CD14-positive monocyte (primary cell): Measurements from ENCODE around the gene FUT1. TPM values are rescaled to one million over a fixed set of nuclear protein-coding genes. Genes with fewer than 3 reads are reported as not detected.
"Not testable (repeated sequence)": the region's sequence is repeated elsewhere in the genome, so short reads cannot be mapped to it uniquely, and the experiment has no call there.

Experiments used
- DNase-seq, 3 donors: peaks; one replicate each; pipeline ENCODE4 v3.0.0-alpha.2; 2011 to 2022
- H2AFZ ChIP-seq: 2 replicates; pipeline ENCODE4 v1.6.0; 2012; ENCODE audit warnings: mild to moderate bottlenecking, low read depth, low read length, inconsistent platforms; ENCODE audit not compliant: insufficient read depth, poor library complexity, severe bottlenecking
- H3K27ac ChIP-seq, 2 donors: 1 replicate in 1 of 2; 2 replicates in 1 of 2; pipeline ENCODE4 v1.5.1; 2012 to 2013; ENCODE audit warnings: low read length in 2 of 2, control low read depth in 1 of 2, inconsistent platforms in 1 of 2, low read depth in 1 of 2, mild to moderate bottlenecking in 1 of 2
- H3K27me3 ChIP-seq, 2 donors: one replicate each; pipeline versions ENCODE4 v1.6.0 to v1.6.1; 2011 to 2013; ENCODE audit warnings: low read length in 2 of 2; ENCODE audit not compliant: control insufficient read depth in 2 of 2, insufficient read depth in 2 of 2
- H3K36me3 ChIP-seq, 2 donors: replicated peaks in 1 of 2; 1 replicate in 1 of 2; 2 replicates in 1 of 2; pipeline versions ENCODE4 v1.5.1 to v1.6.1; 2012 to 2013; ENCODE audit warnings: low read length in 2 of 2, control low read depth in 1 of 2, inconsistent platforms in 1 of 2, mild to moderate bottlenecking in 1 of 2; ENCODE audit not compliant: insufficient read depth in 2 of 2, control insufficient read depth in 1 of 2
- H3K4me1 ChIP-seq, 2 donors: 1 replicate in 1 of 2; 2 replicates in 1 of 2; pipeline versions ENCODE4 v1.5.1 to v1.6.1; 2012 to 2013; ENCODE audit warnings: low read length in 2 of 2, control low read depth in 1 of 2, inconsistent platforms in 1 of 2, mild to moderate bottlenecking in 1 of 2, moderate library complexity in 1 of 2; ENCODE audit not compliant: insufficient read depth in 2 of 2, control insufficient read depth in 1 of 2
- H3K4me2 ChIP-seq: replicated peaks from 2 replicates; pipeline ENCODE3; 2012; ENCODE audit warnings: low read length, moderate library complexity, mild to moderate bottlenecking; ENCODE audit not compliant: poor library complexity, severe bottlenecking; ENCODE audit errors: extremely low read depth
- H3K4me3 ChIP-seq, 3 experiments: fragments of 200-600 bp in 1 of 3; sonication (generic) in 1 of 3; replicated peaks in 1 of 3; 1 replicate in 2 of 3; 2 replicates in 1 of 3; pipeline ENCODE4 v1.5.1; 2011 to 2013; ENCODE audit warnings: low read length in 3 of 3, mild to moderate bottlenecking in 3 of 3, control low read depth in 2 of 3, low read depth in 2 of 3, inconsistent platforms in 1 of 3, moderate library complexity in 1 of 3
- H3K79me2 ChIP-seq: 2 replicates; pipeline ENCODE4 v1.6.0; 2012; ENCODE audit warnings: mild to moderate bottlenecking, control low read depth, inconsistent platforms, low read length, moderate library complexity; ENCODE audit not compliant: insufficient read depth
- H3K9ac ChIP-seq: 2 replicates; pipeline ENCODE4 v1.6.0; 2017; ENCODE audit warnings: low read length, mild to moderate bottlenecking; ENCODE audit not compliant: insufficient read depth, poor library complexity, severe bottlenecking
- H3K9me3 ChIP-seq, 2 donors: replicated peaks in 1 of 2; 1 replicate in 1 of 2; 2 replicates in 1 of 2; pipeline versions ENCODE4 v1.5.1 to v1.6.1; 2012 to 2013; ENCODE audit warnings: low read length in 2 of 2, control low read depth in 1 of 2; ENCODE audit not compliant: control insufficient read depth in 1 of 2, insufficient read depth in 1 of 2
- H4K20me1 ChIP-seq: 2 replicates; pipeline ENCODE4 v1.6.0; 2012; ENCODE audit warnings: mild to moderate bottlenecking, low read length, control low read depth, moderate library complexity; ENCODE audit not compliant: insufficient read depth
- H3K27ac Mint-ChIP-seq, 7 donors: one replicate each; pipeline ENCODE4 v1.8.0; 2020; ENCODE audit warnings: mild to moderate bottlenecking in 7 of 7, mixed read lengths in 7 of 7, moderate library complexity in 6 of 7, inconsistent platforms in 2 of 7
- H3K27me3 Mint-ChIP-seq, 3 donors: one replicate each; pipeline ENCODE4 v1.8.0; 2021 to 2022; ENCODE audit warnings: low read depth in 3 of 3, mild to moderate bottlenecking in 3 of 3, mixed read lengths in 3 of 3, moderate library complexity in 3 of 3, inconsistent platforms in 1 of 3
- H3K36me3 Mint-ChIP-seq, 2 donors: one replicate each; pipeline ENCODE4 v1.8.0; 2020; ENCODE audit warnings: mixed read lengths in 2 of 2, inconsistent platforms in 1 of 2, mild to moderate bottlenecking in 1 of 2
- H3K4me1 Mint-ChIP-seq: one replicate; pipeline ENCODE4 v1.8.0; 2020; ENCODE audit warnings: mild to moderate bottlenecking, mixed read lengths
- H3K4me3 Mint-ChIP-seq, 2 donors: one replicate each; pipeline ENCODE4 v1.8.0; 2020; ENCODE audit warnings: mild to moderate bottlenecking in 2 of 2, mixed read lengths in 2 of 2, moderate library complexity in 1 of 2
- H3K9me3 Mint-ChIP-seq, 7 donors: one replicate each; pipeline ENCODE4 v1.8.0; 2020 to 2022; ENCODE audit warnings: mixed read lengths in 7 of 7, mild to moderate bottlenecking in 6 of 7, moderate library complexity in 6 of 7, inconsistent platforms in 2 of 7
- WGBS: methylation state at CpG from one replicate; pipeline ENCODE4 v1.1.5; 2013; ENCODE audit warnings: missing lambda C conversion rate; ENCODE audit not compliant: insufficient coverage; 5-methylcytosine and 5-hydroxymethylcytosine counted together
- intact Hi-C, 2 donors: fragments of 100-400 bp; cut with micrococcal nuclease; formaldehyde crosslinking; loops; one replicate each; pipeline versions ENCODE4 v1.15.0 to v1.15.1; 2023
- polyA plus RNA-seq, 3 donors: library from polyadenylated mRNA; depleted of rRNA in 1 of 3; unstranded in 2 of 3; stranded (reverse) in 1 of 3; fragments of 300-500 nt in 2 of 3; fragments of >200 nt in 1 of 3; fragmentation: Illumina TruSeq in 2 of 3; gene quantifications; 1 replicate in 2 of 3; 2 replicates in 1 of 3; pipeline ENCODE4 v1.2.3, GENCODE V29; 2012 to 2021
- TF ChIP-seq, protein P1 (sequence below): fragments of 200-600 bp; IDR thresholded peaks from one replicate; pipeline ENCODE4 v1.8.0; 2022; ENCODE audit warnings: antibody characterized with exemption, mild to moderate bottlenecking

FUT1 gene
- polyA plus RNA-seq, 3 donors: 0.03 TPM; not detected in 2

DNA sequence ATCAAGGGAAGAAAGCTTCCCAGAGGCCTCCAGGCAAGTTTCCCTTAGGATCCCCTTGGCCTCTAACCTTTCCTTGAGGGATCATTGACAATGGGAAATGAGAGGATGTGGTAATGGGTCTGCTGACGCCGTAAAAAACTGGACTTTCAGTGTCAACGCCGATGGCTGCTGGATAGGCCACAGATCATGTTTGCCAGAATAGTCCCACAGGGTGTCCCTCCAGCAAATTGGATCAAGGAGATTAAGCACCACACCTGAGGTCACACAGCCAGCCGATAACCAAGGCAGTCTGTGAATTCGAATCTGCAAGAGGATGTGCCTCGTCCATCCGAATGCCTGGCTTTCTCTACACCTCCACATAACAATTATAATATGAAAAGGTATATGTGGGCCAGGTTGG is 40.8 kb upstream of the FUT1 start:
- no peak for DNase-seq
- WGBS: 65% methylated on average over 4 of the region's 8 CpGs
- H3K27ac Mint-ChIP-seq: no peak overlapping the region
- H3K9me3 Mint-ChIP-seq: peaks cover 0 to 2% (median 0%) of the 10 kb centered on the region in 7 donors
- H3K4me1 Mint-ChIP-seq: peaks cover 6% of the 10 kb centered on the region
- no peak overlapping the region for H3K27ac ChIP-seq
- no peak overlapping the region for H3K9ac ChIP-seq
- no peaks in the 10 kb centered on the region for H3K36me3 ChIP-seq
- no peak overlapping the region for H2AFZ ChIP-seq
- no peak overlapping the region for H3K4me2 ChIP-seq
- TF ChIP-seq, protein P1, sequence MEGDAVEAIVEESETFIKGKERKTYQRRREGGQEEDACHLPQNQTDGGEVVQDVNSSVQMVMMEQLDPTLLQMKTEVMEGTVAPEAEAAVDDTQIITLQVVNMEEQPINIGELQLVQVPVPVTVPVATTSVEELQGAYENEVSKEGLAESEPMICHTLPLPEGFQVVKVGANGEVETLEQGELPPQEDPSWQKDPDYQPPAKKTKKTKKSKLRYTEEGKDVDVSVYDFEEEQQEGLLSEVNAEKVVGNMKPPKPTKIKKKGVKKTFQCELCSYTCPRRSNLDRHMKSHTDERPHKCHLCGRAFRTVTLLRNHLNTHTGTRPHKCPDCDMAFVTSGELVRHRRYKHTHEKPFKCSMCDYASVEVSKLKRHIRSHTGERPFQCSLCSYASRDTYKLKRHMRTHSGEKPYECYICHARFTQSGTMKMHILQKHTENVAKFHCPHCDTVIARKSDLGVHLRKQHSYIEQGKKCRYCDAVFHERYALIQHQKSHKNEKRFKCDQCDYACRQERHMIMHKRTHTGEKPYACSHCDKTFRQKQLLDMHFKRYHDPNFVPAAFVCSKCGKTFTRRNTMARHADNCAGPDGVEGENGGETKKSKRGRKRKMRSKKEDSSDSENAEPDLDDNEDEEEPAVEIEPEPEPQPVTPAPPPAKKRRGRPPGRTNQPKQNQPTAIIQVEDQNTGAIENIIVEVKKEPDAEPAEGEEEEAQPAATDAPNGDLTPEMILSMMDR: no peak
- no peaks in the 10 kb centered on the region for H3K27me3 ChIP-seq
- no peaks in the 10 kb centered on the region for H3K79me2 ChIP-seq
- intact Hi-C loops: no loop called here
- H3K4me3 Mint-ChIP-seq: no peak overlapping the region
- H3K4me1 ChIP-seq: peaks cover 4 to 6% of the 10 kb centered on the region in 2 donors
- no peaks in the 10 kb centered on the region for H3K9me3 ChIP-seq
- H3K4me3 ChIP-seq: no peak overlapping the region
- H3K27me3 Mint-ChIP-seq: peaks cover 0 to 4% (median 2%) of the 10 kb centered on the region in 3 donors
- H4K20me1 ChIP-seq: no peaks in the 10 kb centered on the region
- H3K36me3 Mint-ChIP-seq: no peaks in the 10 kb centered on the region

DNA sequence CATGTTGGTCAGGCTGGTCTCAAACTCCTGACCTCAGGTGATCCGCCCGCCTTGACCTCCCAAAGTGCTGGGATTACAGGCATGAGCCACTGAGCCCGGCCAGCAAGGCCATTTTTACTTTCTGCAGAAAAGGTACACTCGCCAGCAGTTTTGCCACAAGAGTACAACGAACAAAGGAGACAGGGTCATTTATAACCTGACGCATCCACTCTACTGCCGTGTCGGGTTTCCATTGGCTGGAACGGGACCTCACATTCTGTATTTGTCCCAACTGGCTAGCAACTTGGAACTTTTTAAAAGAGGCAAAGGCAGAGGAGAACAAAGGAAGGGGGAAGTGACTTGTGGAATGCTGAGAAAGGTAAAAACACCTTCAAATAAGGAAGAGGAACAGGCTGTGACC is 34.9 kb upstream of the FUT1 start:
- H3K9me3 Mint-ChIP-seq, H2AFZ ChIP-seq, H3K9me3 ChIP-seq, DNase-seq, H3K27ac Mint-ChIP-seq, H3K4me3 ChIP-seq, H3K27me3 ChIP-seq, H3K36me3 ChIP-seq, H3K4me1 ChIP-seq, H3K4me1 Mint-ChIP-seq, H3K36me3 Mint-ChIP-seq, H3K27ac ChIP-seq, H3K9ac ChIP-seq, H3K4me3 Mint-ChIP-seq, H3K79me2 ChIP-seq, H3K4me2 ChIP-seq, H4K20me1 ChIP-seq: not testable (repeated sequence)
- intact Hi-C loops: loop anchor here in 1 of 2 donors (5.0 kb wide), 2 partner anchors 140 to 185 kb away; partner anchors contain the start of gene CA11
- 98% methylated on average over 7 of the region's 9 CpGs for WGBS
- H3K27me3 Mint-ChIP-seq: peaks cover 5 to 18% (median 6%) of the 10 kb centered on the region in 3 donors

DNA sequence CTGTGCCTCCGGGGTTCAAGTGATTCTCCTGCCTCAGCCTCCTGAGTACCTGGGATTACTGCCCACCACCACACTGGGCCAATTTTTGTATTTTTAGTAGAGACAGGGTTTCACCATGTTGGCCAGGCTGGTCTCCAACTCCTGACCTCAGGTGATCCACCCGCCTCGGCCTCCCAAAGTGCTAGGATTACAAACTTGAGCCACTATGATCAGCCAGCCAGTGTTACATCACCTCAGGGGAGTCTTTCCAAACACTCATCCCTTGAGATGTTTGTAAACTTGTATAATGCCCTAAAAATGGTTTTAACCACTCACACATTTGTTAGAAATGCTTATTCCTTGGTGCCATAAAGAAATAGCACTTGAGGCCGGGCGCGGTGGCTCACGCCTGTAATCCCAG is 34.0 kb upstream of the FUT1 start:
- H3K27me3 ChIP-seq, H3K4me1 ChIP-seq, H3K27ac ChIP-seq, H3K27ac Mint-ChIP-seq, H3K79me2 ChIP-seq, DNase-seq, H3K9ac ChIP-seq, H3K36me3 ChIP-seq, H3K4me1 Mint-ChIP-seq, H3K9me3 Mint-ChIP-seq, H3K4me2 ChIP-seq, H3K4me3 ChIP-seq, H3K9me3 ChIP-seq, H2AFZ ChIP-seq, H3K4me3 Mint-ChIP-seq, H3K36me3 Mint-ChIP-seq, H4K20me1 ChIP-seq: not testable (repeated sequence)
- 100% methylated on average over 4 of the region's 7 CpGs for WGBS
- H3K27me3 Mint-ChIP-seq: peaks cover 6 to 17% (median 7%) of the 10 kb centered on the region in 3 donors
- intact Hi-C loops: loop anchor here in 1 of 2 donors (5.0 kb wide), 2 partner anchors 139 to 186 kb away; partner anchors contain the start of gene CA11
